AG08396 (cell line): ENCODE data around the gene FAM89B.
"Not testable (repeated sequence)": the region's sequence is repeated elsewhere in the genome, so short reads cannot be mapped to it uniquely, and the experiment has no call there.

ENCODE experiments used
- DNase-seq: peaks from one replicate; pipeline ENCODE4 v3.0.0; 2012; ENCODE audit warnings: low spot score, mixed read lengths

The FAM89B gene

DNA sequence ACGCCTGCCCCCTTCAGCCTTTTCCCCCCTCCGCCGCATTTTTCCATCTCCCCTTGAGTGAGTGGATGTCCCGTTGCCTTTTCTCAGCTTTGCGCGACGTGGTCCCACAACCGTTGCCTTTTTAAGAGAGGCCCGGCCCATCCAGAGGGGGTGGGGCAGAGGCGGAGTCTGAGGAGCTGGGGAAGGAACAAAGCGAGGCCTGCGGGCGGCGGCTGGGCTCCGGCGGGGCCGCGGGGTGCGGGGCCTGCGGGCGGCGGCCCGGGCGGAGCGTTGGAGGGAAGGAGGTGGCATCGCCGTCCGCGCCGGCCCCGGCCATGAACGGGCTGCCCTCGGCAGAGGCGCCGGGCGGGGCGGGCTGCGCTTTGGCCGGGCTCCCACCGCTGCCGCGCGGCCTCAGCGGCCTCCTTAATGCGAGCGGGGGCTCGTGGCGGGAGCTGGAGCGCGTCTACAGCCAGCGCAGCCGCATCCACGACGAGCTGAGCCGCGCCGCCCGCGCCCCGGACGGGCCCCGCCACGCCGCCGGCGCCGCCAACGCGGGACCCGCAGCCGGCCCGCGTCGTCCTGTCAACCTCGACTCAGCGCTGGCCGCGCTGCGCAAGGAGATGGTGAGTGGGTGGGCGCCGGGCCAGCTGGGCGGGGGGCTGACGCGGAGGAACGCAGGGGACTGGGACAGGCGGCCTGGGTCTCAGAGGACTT is at the start of gene FAM89B:
Gene FAM89B, plus strand, starts transcription at position 183 of the 696 bp plus-strand sequence. Its CDS starts 132 bp downstream, at position 315.
- peak; percentile 88 for DNase-seq

- not testable (repeated sequence) for DNase-seq
Observed at GRCh38 chr11:65522718-65523630, 49.4 kb upstream of the FAM89B start.

DNA sequence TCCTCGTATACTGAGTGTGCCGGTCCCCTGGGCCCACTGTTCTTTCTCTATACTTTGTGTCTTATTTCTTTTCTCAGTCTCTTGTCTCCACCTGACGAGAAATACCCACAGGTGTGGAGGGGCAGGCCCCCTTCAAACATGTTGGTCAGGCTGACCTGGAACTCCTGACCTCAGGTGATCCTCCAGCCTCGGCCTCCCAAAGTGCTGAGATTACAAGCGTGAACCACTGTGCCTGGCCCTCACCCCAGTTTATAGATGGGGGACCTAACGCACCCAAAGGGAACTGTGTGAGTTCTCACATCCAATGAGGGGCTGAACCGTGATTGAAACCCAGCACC is 48.7 kb upstream of the FAM89B start:
- DNase-seq, result not testable (repeated sequence)

DNA sequence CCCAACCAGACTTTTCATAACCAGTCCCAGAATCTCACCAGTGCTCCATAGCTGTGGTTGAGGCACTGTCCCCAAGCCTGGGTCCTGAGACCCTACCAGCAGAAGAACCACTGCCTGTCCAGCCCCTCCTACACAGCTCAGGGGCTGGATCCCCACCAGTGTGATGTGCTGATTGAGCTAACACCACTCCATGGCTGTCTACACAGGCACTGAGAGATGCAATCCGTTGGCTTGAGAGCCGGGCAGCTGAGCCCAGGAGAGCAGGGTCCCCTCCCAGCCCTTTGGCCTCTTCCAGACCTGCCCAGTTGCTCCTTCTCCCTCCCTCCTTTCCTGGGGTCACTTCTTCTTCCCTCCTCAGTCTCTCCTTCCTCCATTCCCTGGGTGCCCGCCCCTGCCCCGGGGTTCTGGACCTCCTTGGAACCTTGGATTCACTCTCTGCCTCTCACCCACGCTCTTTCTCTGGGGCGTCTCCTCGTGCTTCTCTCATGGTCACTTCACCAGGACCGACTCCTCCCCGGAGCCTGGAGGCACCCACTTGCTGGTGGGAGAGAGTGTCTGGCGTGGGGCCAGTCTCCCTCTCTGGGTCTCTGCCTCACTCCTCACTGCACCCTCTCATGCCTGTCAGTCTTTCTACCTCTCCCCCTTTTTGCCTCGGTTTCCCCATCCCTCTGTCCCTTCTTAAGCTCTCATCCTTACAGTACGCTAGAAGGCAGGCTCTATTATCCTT is 48.2 kb upstream of the FAM89B start:
- DNase-seq, result no peak

DNA sequence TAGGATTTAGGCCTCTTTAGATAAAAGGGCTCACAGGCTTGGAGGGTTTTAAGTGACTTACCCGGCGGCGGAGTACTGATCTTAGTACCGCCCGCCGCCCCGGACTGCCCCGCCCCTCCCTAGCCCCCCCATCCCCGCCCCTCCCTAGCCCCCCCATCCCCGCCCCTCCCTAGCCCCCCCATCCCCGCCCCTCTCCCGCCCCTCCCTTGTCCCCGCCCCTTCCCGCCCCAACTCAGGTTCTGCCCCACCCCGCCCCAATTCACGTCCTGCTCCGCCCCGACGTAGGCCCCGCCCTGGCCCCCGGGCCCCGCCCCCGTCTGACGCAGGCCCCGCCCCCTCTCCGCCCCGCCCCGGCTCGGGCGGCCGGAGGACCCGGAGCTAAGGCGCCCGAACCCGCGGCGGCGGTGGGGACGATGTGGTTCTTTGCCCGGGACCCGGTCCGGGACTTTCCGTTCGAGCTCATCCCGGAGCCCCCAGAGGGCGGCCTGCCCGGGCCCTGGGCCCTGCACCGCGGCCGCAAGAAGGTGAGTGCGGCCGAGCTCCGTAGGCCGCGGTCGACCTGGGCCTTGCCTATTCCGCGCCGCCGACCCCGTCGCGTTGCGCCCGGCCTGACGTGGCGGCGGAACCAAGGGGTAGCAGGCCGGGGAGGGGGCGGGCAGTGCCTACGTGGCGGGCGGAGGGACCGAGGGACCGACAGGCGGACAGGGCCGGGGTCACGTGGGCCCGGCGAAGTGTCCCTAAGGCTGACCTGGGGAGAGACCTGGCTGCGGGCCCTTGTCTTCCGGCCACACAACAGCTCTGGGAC is 47.4 kb upstream of the FAM89B start, which contains the start of gene SCYL1:
Gene SCYL1, plus strand, starts transcription at position 343 of the 805 bp plus-strand sequence. Its CDS starts 71 bp downstream, at position 414.
- DNase-seq, result peak; percentile 98

- no peak for DNase-seq
Observed at GRCh38 chr11:65525546-65526480, 46.5 kb upstream of the FAM89B start.

DNA sequence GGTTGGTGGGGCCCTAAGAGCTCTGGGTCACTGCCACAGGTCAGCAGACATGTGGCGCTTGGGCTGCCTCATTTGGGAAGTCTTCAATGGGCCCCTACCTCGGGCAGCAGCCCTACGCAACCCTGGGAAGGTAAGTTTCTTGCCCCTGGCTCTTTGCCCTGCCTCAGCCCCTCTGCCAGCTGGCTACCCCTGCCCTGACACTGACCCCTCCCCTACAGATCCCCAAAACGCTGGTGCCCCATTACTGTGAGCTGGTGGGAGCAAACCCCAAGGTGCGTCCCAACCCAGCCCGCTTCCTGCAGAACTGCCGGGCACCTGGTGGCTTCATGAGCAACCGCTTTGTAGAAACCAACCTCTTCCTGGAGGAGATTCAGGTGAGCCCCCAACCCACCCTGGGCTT is 45.6 kb upstream of the FAM89B start:
- DNase-seq, result no peak

GRCh38 chr11:65528819-65529350 is 43.5 kb upstream of the FAM89B start:
- no peak for DNase-seq

DNA sequence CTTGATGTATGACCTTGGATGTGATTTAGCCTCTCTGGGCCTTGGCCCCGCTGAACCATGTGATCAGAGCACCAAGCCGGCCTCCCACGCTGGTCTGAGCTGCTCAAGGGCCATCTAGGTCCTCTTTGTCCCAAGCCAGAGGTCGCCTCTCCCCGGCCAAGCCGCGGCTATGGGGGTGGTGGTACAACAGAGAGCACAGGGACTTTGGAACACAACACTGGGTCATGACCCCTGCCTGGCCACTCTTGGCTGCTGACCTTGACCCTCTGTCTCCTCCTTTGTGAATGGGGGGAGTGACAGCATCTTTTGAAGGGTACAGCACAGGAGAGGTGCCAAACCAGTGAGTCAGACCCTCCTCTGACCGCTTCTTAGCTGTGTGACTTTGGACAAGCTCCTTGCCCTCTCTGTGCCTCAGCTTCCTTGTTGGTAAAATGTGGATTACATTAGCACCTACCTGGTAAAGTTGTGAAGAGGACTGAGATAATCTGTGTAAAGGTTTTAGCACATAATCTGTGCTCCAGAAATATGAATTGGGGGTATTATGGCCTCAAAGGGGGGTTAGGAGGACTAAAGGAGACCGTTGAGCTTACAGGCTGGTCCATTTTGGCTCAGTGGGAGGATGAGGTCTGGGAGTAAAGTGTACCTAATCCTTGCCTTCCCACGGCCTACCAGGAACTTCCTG is 42.7 kb upstream of the FAM89B start:
- DNase-seq, result no peak

DNA sequence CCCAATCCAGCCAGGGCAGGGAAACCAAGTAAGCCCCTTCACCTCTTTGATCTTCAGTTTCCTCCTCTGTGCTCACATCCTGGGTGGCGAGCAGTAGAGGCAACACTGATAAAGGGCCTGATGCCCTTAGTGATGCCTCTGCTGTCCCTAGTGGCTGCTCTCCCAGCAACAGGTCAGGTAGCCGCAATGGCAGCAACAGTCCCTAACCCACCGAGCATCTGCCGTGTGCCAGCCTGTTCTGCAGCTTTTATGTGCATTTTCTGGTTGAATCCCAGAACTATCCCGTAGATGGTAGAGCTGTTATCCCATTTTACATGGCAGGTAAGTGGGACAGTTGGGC is 42.2 kb upstream of the FAM89B start:
- DNase-seq, result no peak

GRCh38 chr11:65532388-65533064 is 39.8 kb upstream of the FAM89B start:
- DNase-seq, result no peak

DNA sequence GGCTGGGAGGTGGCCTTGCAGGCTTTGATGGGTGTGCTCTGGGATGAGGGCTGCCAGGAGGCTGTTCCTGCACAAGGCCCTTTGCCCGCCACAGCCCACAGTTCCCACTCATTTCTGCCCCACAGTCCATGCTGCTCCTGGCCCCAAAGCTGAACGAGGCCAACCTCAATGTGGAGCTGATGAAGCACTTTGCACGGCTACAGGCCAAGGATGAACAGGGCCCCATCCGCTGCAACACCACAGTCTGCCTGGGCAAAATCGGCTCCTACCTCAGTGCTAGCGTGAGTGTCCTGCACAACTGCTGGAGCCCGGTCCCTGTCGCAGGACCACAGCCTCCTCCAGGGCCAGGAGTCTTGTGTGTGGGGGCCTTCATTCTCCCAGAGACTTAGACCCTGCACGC is 37.2 kb upstream of the FAM89B start:
- DNase-seq, result no peak

DNA sequence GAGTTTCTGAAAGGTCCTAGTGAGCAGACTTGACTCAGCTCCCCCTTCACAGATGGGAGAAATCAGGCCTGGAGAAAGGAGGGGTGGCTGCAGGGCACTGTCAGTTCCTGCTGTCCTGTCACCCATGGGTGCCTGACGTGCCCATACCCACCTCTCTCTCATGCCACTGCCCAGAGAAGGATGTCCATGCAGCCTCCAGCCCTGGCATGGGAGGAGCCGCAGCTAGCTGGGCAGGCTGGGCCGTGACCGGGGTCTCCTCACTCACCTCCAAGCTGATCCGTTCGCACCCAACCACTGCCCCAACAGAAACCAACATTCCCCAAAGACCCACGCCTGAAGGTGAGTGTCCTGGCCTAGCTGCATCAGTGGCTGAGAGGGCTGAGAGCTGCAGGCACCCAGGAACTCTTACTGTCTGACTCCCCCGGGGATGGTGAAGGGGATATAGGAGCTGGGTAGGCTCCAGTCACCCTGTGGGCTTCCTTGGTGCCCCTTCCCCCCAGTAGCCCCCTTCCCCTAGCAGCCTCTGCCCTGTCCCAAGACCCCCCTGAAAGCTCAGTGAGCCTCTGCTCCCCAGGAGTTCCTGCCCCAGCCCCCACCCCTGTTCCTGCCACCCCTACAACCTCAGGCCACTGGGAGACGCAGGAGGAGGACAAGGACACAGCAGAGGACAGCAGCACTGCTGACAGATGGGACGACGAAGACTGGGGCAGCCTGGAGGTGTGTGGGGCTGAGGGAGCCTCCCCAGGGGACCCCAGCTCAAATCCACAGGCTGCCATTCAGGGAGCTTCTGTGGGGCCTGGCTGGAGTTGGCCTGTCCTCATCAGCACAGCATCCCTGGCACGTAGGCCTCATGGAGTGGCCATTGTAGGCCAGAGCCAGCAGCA is 35.7 kb upstream of the FAM89B start:
- DNase-seq, result no peak

GRCh38 chr11:65537296-65537597 is 35.1 kb upstream of the FAM89B start:
- DNase-seq, result no peak

- DNase-seq, result no peak
Observed at GRCh38 chr11:65537620-65538231, 34.6 kb upstream of the FAM89B start.

DNA sequence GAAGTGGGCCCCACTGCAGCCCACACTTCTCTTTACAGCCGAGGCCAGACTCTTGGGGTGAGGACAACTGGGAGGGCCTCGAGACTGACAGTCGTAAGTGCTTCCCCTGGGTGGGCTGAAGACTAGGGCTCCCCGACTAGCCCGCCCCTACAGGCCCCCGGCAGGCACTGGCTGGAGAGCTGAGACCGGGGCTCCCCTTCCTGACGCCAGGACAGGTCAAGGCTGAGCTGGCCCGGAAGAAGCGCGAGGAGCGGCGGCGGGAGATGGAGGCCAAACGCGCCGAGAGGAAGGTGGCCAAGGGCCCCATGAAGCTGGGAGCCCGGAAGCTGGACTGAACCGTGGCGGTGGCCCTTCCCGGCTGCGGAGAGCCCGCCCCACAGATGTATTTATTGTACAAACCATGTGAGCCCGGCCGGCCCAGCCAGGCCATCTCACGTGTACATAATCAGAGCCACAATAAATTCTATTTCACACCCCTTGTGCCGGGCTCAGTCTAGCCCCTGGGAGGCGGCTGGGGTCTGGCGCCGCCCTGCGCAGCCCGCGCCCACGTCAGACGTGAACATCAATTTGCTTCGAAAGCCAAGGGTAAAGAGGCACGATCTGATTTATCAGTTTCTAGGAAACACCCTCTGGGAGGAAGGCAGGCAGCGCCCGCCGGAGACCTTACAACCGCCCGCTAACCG is 34.0 kb upstream of the FAM89B start:
- DNase-seq, result no peak
